H9 (cell line): Measurements from ENCODE around the gene MICALL2. TPM values are rescaled to one million over a fixed set of nuclear protein-coding genes. Genes with fewer than 3 reads are reported as not detected.

ENCODE experiments used
- DNase-seq: peaks from one replicate; pipeline ENCODE4 v3.0.0-alpha.2; 2017
- H2AFZ ChIP-seq: one replicate; pipeline ENCODE4 v1.6.1; 2013; ENCODE audit warnings: mild to moderate bottlenecking, low read length, control low read depth, moderate library complexity
- H2AK5ac ChIP-seq: 2 replicates; pipeline ENCODE4 v1.6.1; 2013; ENCODE audit warnings: low read length, control low read depth, mixed read lengths; ENCODE audit not compliant: insufficient read length
- H2BK120ac ChIP-seq: one replicate; pipeline ENCODE4 v1.6.1; 2013; ENCODE audit warnings: low read depth, mild to moderate bottlenecking, low read length, control low read depth, inconsistent platforms; ENCODE audit not compliant: poor library complexity, severe bottlenecking
- H2BK12ac ChIP-seq: 2 replicates; pipeline ENCODE4 v1.6.1; 2013; ENCODE audit warnings: low read length, control low read depth, mixed read lengths, low read depth; ENCODE audit not compliant: insufficient read length
- H2BK15ac ChIP-seq: 2 replicates; pipeline ENCODE4 v1.6.1; 2013; ENCODE audit warnings: low read depth, low read length, control low read depth
- H2BK20ac ChIP-seq: one replicate; pipeline ENCODE4 v1.6.1; 2013; ENCODE audit warnings: low read depth, mild to moderate bottlenecking, low read length, control low read depth, inconsistent platforms; ENCODE audit not compliant: poor library complexity, severe bottlenecking
- H2BK5ac ChIP-seq: 2 replicates; pipeline ENCODE4 v1.6.1; 2013; ENCODE audit warnings: low read length, control low read depth, mixed read lengths; ENCODE audit not compliant: insufficient read length
- H3K14ac ChIP-seq: 2 replicates; pipeline ENCODE4 v1.6.1; 2013; ENCODE audit warnings: low read length, control low read depth; ENCODE audit not compliant: insufficient read depth
- H3K18ac ChIP-seq: 2 replicates; pipeline ENCODE4 v1.6.1; 2013; ENCODE audit warnings: low read depth, mild to moderate bottlenecking, mixed read lengths, low read length, control low read depth; ENCODE audit not compliant: insufficient read length
- H3K23ac ChIP-seq: 2 replicates; pipeline ENCODE4 v1.6.1; 2013; ENCODE audit warnings: low read length, control low read depth, mixed read lengths, low read depth; ENCODE audit not compliant: insufficient read length
- H3K23me2 ChIP-seq: 2 replicates; pipeline ENCODE4 v1.6.1; 2013; ENCODE audit warnings: low read depth, mild to moderate bottlenecking, mixed read lengths, low read length, control low read depth; ENCODE audit not compliant: insufficient read length, poor library complexity, severe bottlenecking
- H3K27ac ChIP-seq: 2 replicates; pipeline ENCODE4 v1.5.1; 2013; ENCODE audit warnings: low read length, control low read depth, mixed read lengths, low read depth; ENCODE audit not compliant: insufficient read length
- H3K27me3 ChIP-seq: 2 replicates; pipeline ENCODE4 v1.6.1; 2013; ENCODE audit warnings: low read length, control low read depth, inconsistent platforms; ENCODE audit not compliant: insufficient read depth
- H3K4ac ChIP-seq: 2 replicates; pipeline ENCODE4 v1.6.1; 2013; ENCODE audit warnings: low read depth, mild to moderate bottlenecking, control low read depth, inconsistent platforms, low read length, moderate library complexity
- H3K4me1 ChIP-seq: 2 replicates; pipeline ENCODE4 v1.6.1; 2013; ENCODE audit warnings: low read length, control low read depth, inconsistent platforms; ENCODE audit not compliant: insufficient read depth
- H3K4me2 ChIP-seq: 2 replicates; pipeline ENCODE4 v1.6.1; 2013; ENCODE audit warnings: low read length, control low read depth, mixed read lengths; ENCODE audit not compliant: insufficient read length, insufficient read depth
- H3K56ac ChIP-seq: 2 replicates; pipeline ENCODE4 v1.6.1; 2013; ENCODE audit warnings: low read depth, mild to moderate bottlenecking, mixed read lengths, low read length, control low read depth; ENCODE audit not compliant: insufficient read length
- H3K79me1 ChIP-seq: 2 replicates; pipeline ENCODE4 v1.6.1; 2013; ENCODE audit warnings: low read depth, mild to moderate bottlenecking, moderate library complexity, low read length, control low read depth, inconsistent platforms; ENCODE audit not compliant: insufficient read depth, poor library complexity, severe bottlenecking
- H3K79me2 ChIP-seq: 2 replicates; pipeline ENCODE4 v1.6.1; 2013; ENCODE audit warnings: low read length, control low read depth, inconsistent platforms; ENCODE audit not compliant: insufficient read depth
- H3K9ac ChIP-seq: 2 replicates; pipeline ENCODE4 v1.6.1; 2013; ENCODE audit warnings: low read length, control low read depth, mixed read lengths; ENCODE audit not compliant: insufficient read length; ENCODE audit errors: extremely low read depth
- H3K9me3 ChIP-seq: one replicate; pipeline ENCODE4 v1.6.1; 2013; ENCODE audit warnings: low read depth, low read length, inconsistent platforms; ENCODE audit not compliant: control insufficient read depth
- H3T11ph ChIP-seq: one replicate; pipeline ENCODE4 v1.6.1; 2013; ENCODE audit warnings: mild to moderate bottlenecking, low read length, control low read depth, inconsistent platforms
- H4K20me1 ChIP-seq: one replicate; pipeline ENCODE4 v1.6.1; 2013; ENCODE audit not compliant: control insufficient read depth, insufficient read length, insufficient read depth
- H4K5ac ChIP-seq: 2 replicates; pipeline ENCODE4 v1.6.1; 2013; ENCODE audit warnings: low read depth, mild to moderate bottlenecking, mixed read lengths, low read length, control low read depth; ENCODE audit not compliant: insufficient read length
- H4K8ac ChIP-seq: replicated peaks from 2 replicates; pipeline ENCODE4 v1.6.1; 2013; ENCODE audit warnings: low read length, control low read depth, mixed read lengths, low read depth; ENCODE audit not compliant: insufficient read length
- H4K91ac ChIP-seq: 2 replicates; pipeline ENCODE4 v1.6.1; 2013; ENCODE audit warnings: low read depth, mild to moderate bottlenecking, moderate library complexity, mixed read lengths, low read length, control low read depth; ENCODE audit not compliant: insufficient read length
- H3K27ac Mint-ChIP-seq, 3 experiments: 2 replicates in 2 of 3; 3 replicates in 1 of 3; pipeline ENCODE4 v1.8.0; 2020 to 2021; ENCODE audit warnings: mixed read lengths in 3 of 3, mild to moderate bottlenecking in 1 of 3, moderate library complexity in 1 of 3
- H3K27me3 Mint-ChIP-seq: 2 replicates; pipeline ENCODE4 v1.8.0; 2021; ENCODE audit warnings: low read depth, mild to moderate bottlenecking, moderate library complexity, mixed read lengths
- H3K36me3 Mint-ChIP-seq, 3 experiments: 2 replicates in 2 of 3; 3 replicates in 1 of 3; pipeline ENCODE4 v1.8.0; 2020 to 2021; ENCODE audit warnings: low read depth in 3 of 3, mixed read lengths in 3 of 3; ENCODE audit not compliant: insufficient read depth in 1 of 3
- H3K4me1 Mint-ChIP-seq, 2 experiments: 2 replicates each; pipeline ENCODE4 v1.8.0; 2020; ENCODE audit warnings: mixed read lengths in 2 of 2
- H3K4me3 Mint-ChIP-seq, 2 experiments: 2 replicates in 1 of 2; 3 replicates in 1 of 2; pipeline ENCODE4 v1.8.0; 2020 to 2021; ENCODE audit warnings: mild to moderate bottlenecking in 2 of 2, mixed read lengths in 2 of 2, moderate library complexity in 1 of 2
- H3K9me3 Mint-ChIP-seq, 2 experiments: 2 replicates in 1 of 2; 3 replicates in 1 of 2; pipeline ENCODE4 v1.8.0; 2020; ENCODE audit warnings: mild to moderate bottlenecking in 2 of 2, mixed read lengths in 2 of 2, moderate library complexity in 1 of 2
- WGBS: extraction: QIAGEN DNeasy Blood & Tissue Kit; methylation state at CpG from one replicate; pipeline ENCODE4 v1.1.7; 2013; ENCODE audit warnings: missing lambda C conversion rate, low lambda C conversion rate, mixed read lengths; ENCODE audit not compliant: insufficient read length; ENCODE audit errors: extremely low coverage; 5-methylcytosine and 5-hydroxymethylcytosine counted together
- total RNA-seq: library from RNA; stranded (reverse); gene quantifications from 2 replicates; pipeline ENCODE4 v1.2.1, GENCODE V29; 2021
- TF ChIP-seq, protein P1 (sequence below): fragments of 200-600 bp; sonication (generic); conservative IDR thresholded peaks from 3 replicates; pipeline ENCODE4 v1.8.0; 2021; ENCODE audit warnings: antibody characterized with exemption, mild to moderate bottlenecking

The MICALL2 gene
- total RNA-seq, 1 experiment from 2014 or later, result 7.1 TPM

DNA sequence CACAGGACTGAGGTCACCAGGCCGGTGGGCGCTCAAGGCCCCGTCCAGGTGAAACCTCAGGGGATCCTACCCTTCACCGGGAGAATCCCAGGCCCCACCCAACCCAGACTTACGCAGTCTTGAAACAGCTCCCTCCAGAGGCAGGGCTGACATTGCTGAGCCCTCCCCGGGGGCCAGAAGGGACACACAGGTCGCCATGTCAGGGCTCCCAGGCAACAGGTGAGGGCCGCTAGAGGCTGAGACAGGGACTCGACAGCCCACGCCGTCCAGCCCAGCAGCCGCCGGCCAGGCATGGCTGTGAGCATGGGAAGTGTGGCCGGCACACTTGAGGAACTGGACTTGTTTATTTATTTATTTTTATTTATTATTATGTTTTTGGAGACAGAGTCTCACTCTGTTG is 10.3 kb downstream of the MICALL2 start:
- H2AK5ac ChIP-seq, result no peak overlapping the region
- H2BK120ac ChIP-seq, result no peak overlapping the region
- 0 out of 4 replicates have a peak, but pooled peaks cover 0 to 2% of the 10 kb centered on the region in 2 experiments for H3K4me1 Mint-ChIP-seq
- H3K56ac ChIP-seq, result no peak overlapping the region
- H3K14ac ChIP-seq, result no peak overlapping the region
- H2BK5ac ChIP-seq, result no peak overlapping the region
- H3K27ac ChIP-seq, result no peak overlapping the region
- no peak overlapping the region for H2BK15ac ChIP-seq
- no peak for DNase-seq
- no peaks in the 10 kb centered on the region for H3K27me3 Mint-ChIP-seq
- no peak overlapping the region for H3K23ac ChIP-seq
- H4K5ac ChIP-seq, result no peak overlapping the region
- H3K4me3 Mint-ChIP-seq, result no peak overlapping the region
- no CpG with 5 or more reads among the region's 14 CpGs for WGBS
- TF ChIP-seq, protein P1, sequence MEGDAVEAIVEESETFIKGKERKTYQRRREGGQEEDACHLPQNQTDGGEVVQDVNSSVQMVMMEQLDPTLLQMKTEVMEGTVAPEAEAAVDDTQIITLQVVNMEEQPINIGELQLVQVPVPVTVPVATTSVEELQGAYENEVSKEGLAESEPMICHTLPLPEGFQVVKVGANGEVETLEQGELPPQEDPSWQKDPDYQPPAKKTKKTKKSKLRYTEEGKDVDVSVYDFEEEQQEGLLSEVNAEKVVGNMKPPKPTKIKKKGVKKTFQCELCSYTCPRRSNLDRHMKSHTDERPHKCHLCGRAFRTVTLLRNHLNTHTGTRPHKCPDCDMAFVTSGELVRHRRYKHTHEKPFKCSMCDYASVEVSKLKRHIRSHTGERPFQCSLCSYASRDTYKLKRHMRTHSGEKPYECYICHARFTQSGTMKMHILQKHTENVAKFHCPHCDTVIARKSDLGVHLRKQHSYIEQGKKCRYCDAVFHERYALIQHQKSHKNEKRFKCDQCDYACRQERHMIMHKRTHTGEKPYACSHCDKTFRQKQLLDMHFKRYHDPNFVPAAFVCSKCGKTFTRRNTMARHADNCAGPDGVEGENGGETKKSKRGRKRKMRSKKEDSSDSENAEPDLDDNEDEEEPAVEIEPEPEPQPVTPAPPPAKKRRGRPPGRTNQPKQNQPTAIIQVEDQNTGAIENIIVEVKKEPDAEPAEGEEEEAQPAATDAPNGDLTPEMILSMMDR, result peak; percentile 41; the same call in 2 of the 3 replicates
- H3K36me3 Mint-ChIP-seq, result no peaks in the 10 kb centered on the region
- no peak overlapping the region for H3K4me2 ChIP-seq
- no peak overlapping the region for H3K27ac Mint-ChIP-seq
- H2AFZ ChIP-seq, result no peak overlapping the region
- H3K18ac ChIP-seq, result no peak overlapping the region
- no peak overlapping the region for H3K4ac ChIP-seq
- H3T11ph ChIP-seq, result no peak overlapping the region
- no peaks in the 10 kb centered on the region for H3K9me3 ChIP-seq
- no peak overlapping the region for H4K91ac ChIP-seq
- no peaks in the 10 kb centered on the region for H3K79me2 ChIP-seq
- no peaks in the 10 kb centered on the region for H3K27me3 ChIP-seq
- H3K23me2 ChIP-seq, result no peaks in the 10 kb centered on the region
- H2BK20ac ChIP-seq, result no peak overlapping the region
- no peaks in the 10 kb centered on the region for H3K4me1 ChIP-seq
- H3K9ac ChIP-seq, result no peak overlapping the region
- no peaks in the 10 kb centered on the region; a peak in 1 of 5 replicates for H3K9me3 Mint-ChIP-seq
- H4K8ac ChIP-seq, result no peak overlapping the region
- H3K79me1 ChIP-seq, result no peaks in the 10 kb centered on the region
- no peak overlapping the region for H2BK12ac ChIP-seq
- peaks cover 2% of the 10 kb centered on the region for H4K20me1 ChIP-seq
